Measurements from ENCODE around the gene PNMT. TPM values are rescaled to one million over a fixed set of nuclear protein-coding genes. Genes with fewer than 3 reads are reported as not detected.
A peak's percentile ranks its signal among the peaks of the same experiment; 100 is the strongest.

The PNMT gene
- total RNA-seq, 3 donors from 2014 or later (not counting 1 experiment from before 2014, with no cell fraction given): 1.2 to 2.5 (median 2.2) TPM

DNA sequence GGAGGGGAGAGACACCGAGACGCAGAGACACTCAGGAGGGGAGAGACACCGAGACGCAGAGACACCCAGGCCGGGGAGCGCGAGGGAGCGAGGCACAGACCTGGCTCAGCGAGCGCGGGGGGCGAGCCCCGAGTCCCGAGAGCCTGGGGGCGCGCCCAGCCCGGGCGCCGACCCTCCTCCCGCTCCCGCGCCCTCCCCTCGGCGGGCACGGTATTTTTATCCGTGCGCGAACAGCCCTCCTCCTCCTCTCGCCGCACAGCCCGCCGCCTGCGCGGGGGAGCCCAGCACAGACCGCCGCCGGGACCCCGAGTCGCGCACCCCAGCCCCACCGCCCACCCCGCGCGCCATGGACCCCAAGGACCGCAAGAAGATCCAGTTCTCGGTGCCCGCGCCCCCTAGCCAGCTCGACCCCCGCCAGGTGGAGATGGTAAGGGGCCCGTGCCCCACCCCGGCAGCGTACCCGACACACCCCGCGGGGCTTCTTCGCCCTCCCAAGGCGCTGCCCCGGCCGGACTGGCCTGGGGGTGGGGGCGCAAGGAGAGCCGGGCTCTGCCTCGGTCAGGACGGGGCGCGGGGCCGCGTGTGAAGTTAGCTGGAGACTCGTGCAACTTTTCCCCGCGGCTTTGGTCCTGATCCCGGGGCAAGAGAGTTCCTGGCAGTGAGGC lies 41.1 kb upstream of the PNMT start:
- DNase-seq (peak in 1 of 2 donors; percentile 24), ATAC-seq (no peak)
- Histone ChIP-seq H3K27ac (ENCODE audit: low read length) (no peak overlapping the region), H3K9me3 (ENCODE audit: control insufficient read depth, insufficient read depth, low read length) (no peaks in the 10 kb centered on the region), H3K4me1 (ENCODE audit: control insufficient read depth, insufficient read depth, low read length) (peaks cover 21% of the 10 kb centered on the region), H3K36me3 (ENCODE audit: control insufficient read depth, insufficient read depth, low read length) (no peaks in the 10 kb centered on the region), H3K27me3 (ENCODE audit: control insufficient read depth, insufficient read depth, low read length) (peaks cover 13% of the 10 kb centered on the region), H3K4me3 (ENCODE audit: low read length) (no peak overlapping the region)
- TF ChIP-seq, protein P1, sequence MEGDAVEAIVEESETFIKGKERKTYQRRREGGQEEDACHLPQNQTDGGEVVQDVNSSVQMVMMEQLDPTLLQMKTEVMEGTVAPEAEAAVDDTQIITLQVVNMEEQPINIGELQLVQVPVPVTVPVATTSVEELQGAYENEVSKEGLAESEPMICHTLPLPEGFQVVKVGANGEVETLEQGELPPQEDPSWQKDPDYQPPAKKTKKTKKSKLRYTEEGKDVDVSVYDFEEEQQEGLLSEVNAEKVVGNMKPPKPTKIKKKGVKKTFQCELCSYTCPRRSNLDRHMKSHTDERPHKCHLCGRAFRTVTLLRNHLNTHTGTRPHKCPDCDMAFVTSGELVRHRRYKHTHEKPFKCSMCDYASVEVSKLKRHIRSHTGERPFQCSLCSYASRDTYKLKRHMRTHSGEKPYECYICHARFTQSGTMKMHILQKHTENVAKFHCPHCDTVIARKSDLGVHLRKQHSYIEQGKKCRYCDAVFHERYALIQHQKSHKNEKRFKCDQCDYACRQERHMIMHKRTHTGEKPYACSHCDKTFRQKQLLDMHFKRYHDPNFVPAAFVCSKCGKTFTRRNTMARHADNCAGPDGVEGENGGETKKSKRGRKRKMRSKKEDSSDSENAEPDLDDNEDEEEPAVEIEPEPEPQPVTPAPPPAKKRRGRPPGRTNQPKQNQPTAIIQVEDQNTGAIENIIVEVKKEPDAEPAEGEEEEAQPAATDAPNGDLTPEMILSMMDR (IDR thresholded peaks at IDR 0.05): no peak
- no peak overlapping the region for H3K4me3 Mint-ChIP-seq
- no peaks in the 10 kb centered on the region for H3K9me3 Mint-ChIP-seq
- 9% methylated on average over 72 of the region's 72 CpGs for WGBS (ENCODE audit: insufficient coverage)
- no peaks in the 10 kb centered on the region for H3K36me3 Mint-ChIP-seq
- H3K27me3 Mint-ChIP-seq (ENCODE audit: low read depth in 2 of 2): peaks cover 10 to 34% of the 10 kb centered on the region in 2 donors
- peaks cover 10 to 26% of the 10 kb centered on the region in 2 donors for H3K4me1 Mint-ChIP-seq
- H3K27ac Mint-ChIP-seq: no peak overlapping the region
- intact Hi-C loops (cut with micrococcal nuclease): no loop called here

- intact Hi-C loops (cut with micrococcal nuclease): no loop called here
- Histone ChIP-seq H3K27ac (ENCODE audit: low read length) (no peak overlapping the region), H3K9me3 (ENCODE audit: control insufficient read depth, insufficient read depth, low read length) (no peaks in the 10 kb centered on the region), H3K4me1 (ENCODE audit: control insufficient read depth, insufficient read depth, low read length) (peaks cover 16% of the 10 kb centered on the region), H3K27me3 (ENCODE audit: control insufficient read depth, insufficient read depth, low read length) (peaks cover 13% of the 10 kb centered on the region), H3K36me3 (ENCODE audit: control insufficient read depth, insufficient read depth, low read length) (no peaks in the 10 kb centered on the region), H3K4me3 (ENCODE audit: low read length) (no peak overlapping the region)
- H3K9me3 Mint-ChIP-seq: no peaks in the 10 kb centered on the region
- TF ChIP-seq, protein P1 (IDR thresholded peaks at IDR 0.05): no peak
- no peak overlapping the region for H3K4me3 Mint-ChIP-seq
- no peak overlapping the region for H3K27ac Mint-ChIP-seq
- no peaks in the 10 kb centered on the region for H3K36me3 Mint-ChIP-seq
- WGBS (ENCODE audit: insufficient coverage): 87% methylated on average over 14 of the region's 16 CpGs
- DNase-seq (no peak), ATAC-seq (no peak)
- H3K4me1 Mint-ChIP-seq: peaks cover 6 to 23% of the 10 kb centered on the region in 2 donors
- peaks cover 10 to 34% of the 10 kb centered on the region in 2 donors for H3K27me3 Mint-ChIP-seq (ENCODE audit: low read depth in 2 of 2)
Measured at GRCh38 chr17:39627712-39628516, 40.3 kb upstream of the PNMT start.

- Mint-ChIP-seq H3K4me1 (peaks cover 0 to 17% of the 10 kb centered on the region in 2 donors), H3K36me3 (no peaks in the 10 kb centered on the region), H3K4me3 (no peak overlapping the region), H3K27me3 (ENCODE audit: low read depth in 2 of 2) (peaks cover 10 to 34% of the 10 kb centered on the region in 2 donors), H3K27ac (no peak overlapping the region), H3K9me3 (no peaks in the 10 kb centered on the region)
- WGBS (ENCODE audit: insufficient coverage): 88% methylated on average over 10 of the region's 10 CpGs
- DNase-seq (no peak), ATAC-seq (no peak)
- peaks cover 6% of the 10 kb centered on the region for H3K4me1 ChIP-seq (ENCODE audit: control insufficient read depth, insufficient read depth, low read length)
- H3K4me3 ChIP-seq (ENCODE audit: low read length): no peak overlapping the region
- H3K27ac ChIP-seq (ENCODE audit: low read length): no peak overlapping the region
- H3K36me3 ChIP-seq (ENCODE audit: control insufficient read depth, insufficient read depth, low read length): no peaks in the 10 kb centered on the region
- intact Hi-C loops (cut with micrococcal nuclease): no loop called here
- H3K9me3 ChIP-seq (ENCODE audit: control insufficient read depth, insufficient read depth, low read length): no peaks in the 10 kb centered on the region
- peaks cover 13% of the 10 kb centered on the region for H3K27me3 ChIP-seq (ENCODE audit: control insufficient read depth, insufficient read depth, low read length)
- TF ChIP-seq, protein P1 (IDR thresholded peaks at IDR 0.05): no peak
Measured at GRCh38 chr17:39628655-39629493, 39.4 kb upstream of the PNMT start.
